Thoracic aorta (tissue), 2 donors: ENCODE data around the gene TMEM80. TPM values are rescaled to one million over a fixed set of nuclear protein-coding genes. Genes with fewer than 3 reads are reported as not detected.

Source experiments
- ATAC-seq: fragments of 150-250 bp; one replicate; pipeline ENCODE4 v1.8.0; 2017; ENCODE audit warnings: low read depth; ENCODE audit not compliant: insufficient number of reproducible peaks, low FRiP score
- DNase-seq: peaks from one replicate; pipeline ENCODE4 v3.0.0-alpha.2; 2020; ENCODE audit warnings: low spot score
- H3K27ac ChIP-seq, 2 donors: fragments of 200-600 bp; sonication (generic); 1 replicate in 1 of 2; 2 replicates in 1 of 2; pipeline ENCODE4 v1.5.1; 2016; ENCODE audit warnings: mild to moderate bottlenecking in 2 of 2, moderate library complexity in 2 of 2
- H3K27me3 ChIP-seq: fragments of 200-600 bp; sonication (generic); replicated peaks from 2 replicates; pipeline ENCODE4 v1.6.0; 2016; ENCODE audit warnings: mild to moderate bottlenecking; ENCODE audit not compliant: insufficient read depth
- H3K36me3 ChIP-seq: fragments of 200-600 bp; sonication (generic); one replicate; pipeline ENCODE4 v1.5.1; 2016
- H3K4me1 ChIP-seq, 2 donors: fragments of 200-600 bp; sonication (generic); 1 replicate in 1 of 2; 2 replicates in 1 of 2; pipeline versions ENCODE4 v1.5.1 to v1.6.0; 2016; ENCODE audit warnings: low read depth in 2 of 2, mild to moderate bottlenecking in 1 of 2; ENCODE audit not compliant: control insufficient read depth in 1 of 2
- H3K4me3 ChIP-seq: fragments of 200-600 bp; sonication (generic); 2 replicates; pipeline ENCODE4 v1.5.1; 2016; ENCODE audit warnings: mild to moderate bottlenecking
- H3K9me3 ChIP-seq: fragments of 200-600 bp; sonication (generic); 2 replicates; pipeline ENCODE4 v1.5.1; 2016
- total RNA-seq, 2 donors: library from RNA; depleted of rRNA; stranded (reverse); fragments of >200 nt; gene quantifications; one replicate each; pipeline versions ENCODE4 v1.1.0 to v1.2.3, GENCODE V29; 2016
- TF ChIP-seq, protein P1 (sequence below): fragments of 200-600 bp; sonication (generic); IDR thresholded peaks from one replicate; pipeline ENCODE4 v1.5.1; 2019; ENCODE audit warnings: antibody characterized with exemption

Gene TMEM80
- total RNA-seq, 2 donors from 2014 or later: 22.4 to 22.5 TPM

DNA sequence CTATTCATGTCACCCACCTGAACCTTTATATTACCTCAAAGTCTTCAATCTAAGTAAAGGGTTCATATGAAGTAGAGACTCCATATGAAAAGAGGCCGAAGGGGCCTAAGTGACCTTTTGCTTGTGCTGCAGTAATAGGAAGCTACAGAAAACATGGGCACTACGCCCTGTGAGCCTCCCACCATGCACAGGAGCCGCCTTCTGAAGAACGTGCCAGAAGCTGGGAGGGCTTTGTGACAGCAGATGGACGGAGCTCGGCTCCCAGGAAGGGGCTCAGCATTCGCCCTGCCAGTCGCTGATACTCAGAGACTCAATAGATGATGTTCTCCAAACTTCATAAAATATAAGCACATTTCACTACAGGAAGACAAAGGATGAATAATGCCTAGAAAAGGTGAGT, 21.8 kb upstream of the TMEM80 start:
- ATAC-seq: no peak
- TF ChIP-seq, protein P1, sequence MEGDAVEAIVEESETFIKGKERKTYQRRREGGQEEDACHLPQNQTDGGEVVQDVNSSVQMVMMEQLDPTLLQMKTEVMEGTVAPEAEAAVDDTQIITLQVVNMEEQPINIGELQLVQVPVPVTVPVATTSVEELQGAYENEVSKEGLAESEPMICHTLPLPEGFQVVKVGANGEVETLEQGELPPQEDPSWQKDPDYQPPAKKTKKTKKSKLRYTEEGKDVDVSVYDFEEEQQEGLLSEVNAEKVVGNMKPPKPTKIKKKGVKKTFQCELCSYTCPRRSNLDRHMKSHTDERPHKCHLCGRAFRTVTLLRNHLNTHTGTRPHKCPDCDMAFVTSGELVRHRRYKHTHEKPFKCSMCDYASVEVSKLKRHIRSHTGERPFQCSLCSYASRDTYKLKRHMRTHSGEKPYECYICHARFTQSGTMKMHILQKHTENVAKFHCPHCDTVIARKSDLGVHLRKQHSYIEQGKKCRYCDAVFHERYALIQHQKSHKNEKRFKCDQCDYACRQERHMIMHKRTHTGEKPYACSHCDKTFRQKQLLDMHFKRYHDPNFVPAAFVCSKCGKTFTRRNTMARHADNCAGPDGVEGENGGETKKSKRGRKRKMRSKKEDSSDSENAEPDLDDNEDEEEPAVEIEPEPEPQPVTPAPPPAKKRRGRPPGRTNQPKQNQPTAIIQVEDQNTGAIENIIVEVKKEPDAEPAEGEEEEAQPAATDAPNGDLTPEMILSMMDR: no peak
- H3K36me3 ChIP-seq: peaks cover 27% of the 10 kb centered on the region
- no peaks in the 10 kb centered on the region for H3K27me3 ChIP-seq
- DNase-seq: no peak
- no peak overlapping the region for H3K4me3 ChIP-seq
- no peaks in the 10 kb centered on the region for H3K9me3 ChIP-seq
- no peak overlapping the region for H3K27ac ChIP-seq
- no peaks in the 10 kb centered on the region for H3K4me1 ChIP-seq

DNA sequence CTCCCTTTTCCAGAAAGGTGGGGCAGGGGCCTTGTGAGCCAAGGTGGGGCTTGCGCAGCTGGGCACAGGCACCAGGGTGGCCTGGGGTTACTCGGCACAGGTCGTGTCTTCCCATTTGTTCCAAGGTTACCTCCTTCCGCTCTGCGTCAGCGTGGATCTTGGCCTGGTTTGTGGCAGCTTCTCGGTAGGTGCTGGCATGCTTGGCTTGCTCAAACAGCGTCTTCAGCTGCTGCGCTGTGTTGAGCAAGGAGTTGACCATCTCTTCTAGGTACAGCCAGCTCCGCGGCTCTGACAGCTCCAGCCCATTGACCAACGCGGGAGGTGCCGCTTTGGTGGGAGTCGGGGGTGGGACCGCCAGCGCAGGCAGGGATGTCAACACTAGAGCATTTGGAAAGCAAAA, 21.2 kb upstream of the TMEM80 start:
- no peaks in the 10 kb centered on the region for H3K27me3 ChIP-seq
- ATAC-seq (no peak), DNase-seq (no peak)
- no peak overlapping the region for H3K4me3 ChIP-seq
- H3K27ac ChIP-seq: no peak overlapping the region
- H3K9me3 ChIP-seq: no peaks in the 10 kb centered on the region
- no peaks in the 10 kb centered on the region for H3K4me1 ChIP-seq
- TF ChIP-seq, protein P1: no peak
- H3K36me3 ChIP-seq: peaks cover 28% of the 10 kb centered on the region

DNA sequence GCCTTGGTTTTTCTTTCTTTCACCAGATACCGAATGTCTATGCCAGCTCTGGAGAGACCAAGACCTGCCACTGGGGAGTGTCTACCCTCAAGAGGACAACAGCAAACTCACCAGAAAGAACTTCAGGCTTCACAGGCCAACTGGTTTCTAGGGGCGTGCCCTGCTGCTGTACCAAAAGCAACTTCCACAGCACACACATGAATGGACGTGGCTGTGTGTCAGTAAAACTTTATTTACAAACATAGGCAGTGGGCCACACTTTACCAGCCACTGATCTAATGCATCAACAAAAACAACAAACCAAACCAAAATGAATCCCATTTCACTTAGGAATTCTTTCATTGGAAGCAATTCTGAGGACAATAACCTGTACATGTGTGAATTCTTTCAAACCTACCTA, 17.3 kb upstream of the TMEM80 start:
- TF ChIP-seq, protein P1: no peak
- no peaks in the 10 kb centered on the region for H3K9me3 ChIP-seq
- DNase-seq (no peak), ATAC-seq (no peak)
- no peaks in the 10 kb centered on the region for H3K4me1 ChIP-seq
- no peaks in the 10 kb centered on the region for H3K27me3 ChIP-seq
- no peak overlapping the region for H3K27ac ChIP-seq
- no peak overlapping the region for H3K4me3 ChIP-seq
- peaks cover 33% of the 10 kb centered on the region for H3K36me3 ChIP-seq

DNA sequence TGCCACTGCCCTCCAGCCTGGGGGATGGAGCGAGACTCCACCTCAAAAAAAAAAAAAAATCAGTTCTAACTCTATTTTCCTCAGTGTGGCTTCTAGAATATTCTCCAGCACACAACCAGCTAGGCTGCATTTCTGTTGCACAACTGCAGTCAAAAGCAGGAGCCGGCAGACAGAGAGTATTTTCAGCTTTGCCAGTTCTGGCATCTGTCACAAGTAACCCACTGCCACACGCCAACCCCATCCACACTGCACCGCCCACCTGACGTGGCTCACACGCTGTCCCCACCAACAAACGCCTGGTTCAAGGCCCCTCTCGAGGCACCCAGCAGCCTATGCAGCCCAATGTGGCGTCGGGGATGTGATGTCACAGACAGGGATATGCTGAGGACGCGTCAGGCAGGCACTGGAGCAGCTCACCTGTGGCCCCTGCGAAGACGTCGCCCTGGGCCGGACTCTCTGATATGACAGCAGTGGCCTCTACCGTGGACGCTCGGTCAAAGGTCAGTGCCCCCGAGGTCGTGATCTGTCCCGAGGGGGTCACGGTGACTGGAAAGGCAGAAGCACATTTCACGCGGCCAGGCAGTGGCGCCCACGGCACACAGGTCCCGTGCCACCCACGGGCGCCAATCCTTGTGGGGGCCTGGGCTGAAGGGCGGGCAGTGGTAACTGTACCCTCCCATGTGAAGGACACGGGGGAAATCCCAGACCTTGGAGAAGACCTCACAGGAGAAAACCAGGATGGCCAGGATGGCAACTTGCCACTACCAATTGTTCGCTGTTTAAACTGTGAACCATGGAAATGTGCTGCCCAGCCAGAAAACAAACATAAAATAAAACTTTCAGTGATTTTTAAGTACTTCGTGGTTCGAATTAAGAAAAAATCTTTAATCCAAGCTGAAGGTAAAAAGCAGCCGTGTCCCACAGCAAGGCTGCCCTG, 16.1 kb upstream of the TMEM80 start:
- ATAC-seq (no peak), DNase-seq (no peak)
- H3K4me3 ChIP-seq: no peak overlapping the region
- no peaks in the 10 kb centered on the region for H3K9me3 ChIP-seq
- TF ChIP-seq, protein P1: no peak
- H3K27ac ChIP-seq: no peak overlapping the region
- peaks cover 35% of the 10 kb centered on the region for H3K36me3 ChIP-seq
- H3K4me1 ChIP-seq: no peaks in the 10 kb centered on the region
- H3K27me3 ChIP-seq: no peaks in the 10 kb centered on the region

DNA sequence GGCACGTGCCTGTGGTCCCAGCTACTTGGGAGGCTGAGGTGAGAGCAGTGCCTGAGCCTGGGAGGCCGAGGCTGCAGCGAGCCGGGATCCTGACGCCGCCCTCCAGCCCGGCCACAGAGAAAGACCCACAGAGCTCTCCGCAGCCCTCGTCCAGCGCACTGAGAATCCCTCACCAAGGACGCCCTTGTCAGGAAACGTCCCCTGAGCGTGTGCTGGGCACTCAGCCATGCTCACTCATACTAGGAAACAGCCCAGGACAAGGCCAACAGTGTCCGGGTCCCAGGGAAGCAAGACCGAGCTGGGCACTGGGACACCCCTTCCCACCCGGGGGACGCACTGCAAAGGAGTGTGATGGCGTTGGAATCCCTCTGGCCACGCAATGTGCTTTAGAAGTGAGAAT, 15.1 kb upstream of the TMEM80 start:
- ATAC-seq (no peak), DNase-seq (no peak)
- Histone ChIP-seq H3K27ac (no peak overlapping the region), H3K4me1 (no peaks in the 10 kb centered on the region), H3K36me3 (peaks cover 37% of the 10 kb centered on the region), H3K9me3 (no peaks in the 10 kb centered on the region), H3K4me3 (no peak overlapping the region), H3K27me3 (no peaks in the 10 kb centered on the region)
- TF ChIP-seq, protein P1: no peak
